H1 (cell line): Measurements from ENCODE around the gene FBN3. TPM values are rescaled to one million over a fixed set of nuclear protein-coding genes. Genes with fewer than 3 reads are reported as not detected.

Experiments
- CTCF ChIA-PET: fragments of 300-600 bp; sonication (Branson Sonifier 250); formaldehyde crosslinking; loops from one replicate; lab custom pipeline; 2021; ENCODE audit not compliant: partially characterized antibody; lab: Charles Lee
- POLR2A ChIA-PET: fragments of 300-600 bp; sonication (Branson Sonifier 250); formaldehyde crosslinking; loops from one replicate; lab custom pipeline; 2021; ENCODE audit warnings: inconsistent platforms; ENCODE audit not compliant: partially characterized antibody; lab: Charles Lee
- DNase-seq, 2 experiments: peaks; one replicate each; pipeline versions ENCODE4 v3.0.0 to v3.0.0-alpha.2; 2010 to 2022; ENCODE audit warnings: low spot score in 2 of 2, low read depth in 1 of 2, mixed read lengths in 1 of 2
- FAIRE-seq: peaks from 2 replicates; lab custom pipeline; 2011; peaks lifted over from hg19 to GRCh38; lab: Jason Lieb, UNC
- H2AFZ ChIP-seq: 2 replicates; pipeline ENCODE4 v1.8.1; 2012; ENCODE audit warnings: low read length, inconsistent platforms
- H2AK5ac ChIP-seq: 2 replicates; pipeline ENCODE4 v1.6.1; 2013; ENCODE audit warnings: low read depth, low read length
- H2BK120ac ChIP-seq: replicated peaks from 2 replicates; pipeline ENCODE3; 2013; ENCODE audit warnings: low read depth, low read length, inconsistent platforms
- H2BK12ac ChIP-seq: 2 replicates; pipeline ENCODE4 v1.6.1; 2013; ENCODE audit warnings: low read depth, low read length
- H2BK15ac ChIP-seq: 2 replicates; pipeline ENCODE4 v1.6.1; 2013; ENCODE audit warnings: low read length
- H2BK20ac ChIP-seq: 2 replicates; pipeline ENCODE4 v1.6.1; 2013; ENCODE audit warnings: low read length
- H2BK5ac ChIP-seq: 2 replicates; pipeline ENCODE4 v1.6.1; 2013; ENCODE audit warnings: low read depth, low read length
- H3K14ac ChIP-seq: 2 replicates; pipeline ENCODE4 v1.6.1; 2013; ENCODE audit warnings: inconsistent platforms; ENCODE audit not compliant: insufficient read length
- H3K18ac ChIP-seq: 2 replicates; pipeline ENCODE4 v1.6.1; 2013; ENCODE audit warnings: low read length; ENCODE audit errors: extremely low read depth
- H3K23ac ChIP-seq: 2 replicates; pipeline ENCODE4 v1.6.1; 2013; ENCODE audit warnings: inconsistent platforms; ENCODE audit not compliant: insufficient read length
- H3K23me2 ChIP-seq: 2 replicates; pipeline ENCODE4 v1.6.1; 2013; ENCODE audit warnings: low read depth, low read length
- H3K27ac ChIP-seq: 2 replicates; pipeline ENCODE4 v1.6.1; 2011; ENCODE audit warnings: low read depth, low read length, inconsistent platforms
- H3K27me3 ChIP-seq, 4 experiments: replicated peaks in 1 of 4; 1 replicate in 1 of 4; 2 replicates in 3 of 4; pipeline versions ENCODE4 v1.6.1 to v1.8.1; 2011 to 2013; ENCODE audit warnings: low read length in 3 of 4, mild to moderate bottlenecking in 3 of 4, inconsistent platforms in 2 of 4, mixed read lengths in 2 of 4, moderate library complexity in 1 of 4; ENCODE audit not compliant: control insufficient read depth in 3 of 4, insufficient read depth in 3 of 4; ENCODE audit errors: extremely low read depth in 1 of 4
- H3K36me3 ChIP-seq, 4 experiments: 2 replicates each; pipeline versions ENCODE4 v1.6.1 to v1.8.1; 2011 to 2013; ENCODE audit warnings: mild to moderate bottlenecking in 4 of 4, low read length in 3 of 4, moderate library complexity in 2 of 4, control low read depth in 1 of 4, inconsistent platforms in 1 of 4; ENCODE audit not compliant: insufficient read depth in 4 of 4, control insufficient read depth in 2 of 4
- H3K4ac ChIP-seq: replicated peaks from 2 replicates; pipeline ENCODE3; 2013; ENCODE audit warnings: low read length, low read depth, mixed read lengths, inconsistent platforms; ENCODE audit not compliant: insufficient read length
- H3K4me1 ChIP-seq, 4 experiments: replicated peaks in 1 of 4; 1 replicate in 1 of 4; 2 replicates in 3 of 4; pipeline versions ENCODE4 v1.6.1 to v1.8.1; 2011 to 2013; ENCODE audit warnings: low read length in 3 of 4, inconsistent platforms in 2 of 4, mixed read lengths in 1 of 4; ENCODE audit not compliant: insufficient read depth in 4 of 4, control insufficient read depth in 3 of 4
- H3K4me2 ChIP-seq, 2 experiments: 2 replicates each; pipeline versions ENCODE4 v1.6.1 to v1.8.1; 2011 to 2013; ENCODE audit warnings: low read depth in 2 of 2, low read length in 2 of 2, control low read depth in 1 of 2, inconsistent platforms in 1 of 2, mild to moderate bottlenecking in 1 of 2; ENCODE audit not compliant: insufficient read depth in 1 of 2
- H3K4me3 ChIP-seq, 4 experiments: fragments of 200-600, 300-600 bp in 1 of 4; sonication (generic), shearing (Covaris generic), sonication (Bioruptor Twin) in 1 of 4; 2 replicates each; pipeline versions ENCODE4 v1.5.1 to v1.8.1; 2011 to 2016; ENCODE audit warnings: low read length in 4 of 4, low read depth in 3 of 4, control low read depth in 2 of 4, inconsistent platforms in 2 of 4, mild to moderate bottlenecking in 2 of 4, mixed read lengths in 1 of 4, moderate library complexity in 1 of 4; ENCODE audit not compliant: insufficient read depth in 2 of 4; ENCODE audit errors: extremely low read depth in 1 of 4
- H3K56ac ChIP-seq: replicated peaks from 2 replicates; pipeline ENCODE3; 2013; ENCODE audit warnings: low read depth, mild to moderate bottlenecking, mixed read lengths, low read length, inconsistent platforms; ENCODE audit not compliant: insufficient read length
- H3K79me1 ChIP-seq: 2 replicates; pipeline ENCODE4 v1.6.1; 2013; ENCODE audit warnings: low read depth, low read length, control low read depth
- H3K79me2 ChIP-seq, 2 experiments: 2 replicates each; pipeline versions ENCODE4 v1.6.1 to v1.8.1; 2012 to 2013; ENCODE audit warnings: low read length in 2 of 2, mild to moderate bottlenecking in 2 of 2, inconsistent platforms in 1 of 2; ENCODE audit not compliant: insufficient read depth in 2 of 2, control insufficient read depth in 1 of 2
- H3K9ac ChIP-seq, 4 experiments: replicated peaks in 1 of 4; 1 replicate in 1 of 4; 2 replicates in 3 of 4; pipeline versions ENCODE4 v1.6.1 to v1.8.1; 2011 to 2013; ENCODE audit warnings: low read depth in 3 of 4, low read length in 3 of 4, control low read depth in 2 of 4, mild to moderate bottlenecking in 2 of 4, moderate library complexity in 2 of 4, inconsistent platforms in 1 of 4; ENCODE audit errors: extremely low read depth in 1 of 4
- H3K9me3 ChIP-seq, 2 experiments: 2 replicates each; pipeline versions ENCODE4 v1.6.1 to v1.8.1; 2012 to 2013; ENCODE audit warnings: mild to moderate bottlenecking in 2 of 2, moderate library complexity in 2 of 2, control low read depth in 1 of 2, inconsistent platforms in 1 of 2, low read depth in 1 of 2, low read length in 1 of 2, mixed read lengths in 1 of 2; ENCODE audit not compliant: insufficient read depth in 2 of 2
- H4K20me1 ChIP-seq, 2 experiments: replicated peaks in 1 of 2; 2 replicates each; pipeline versions ENCODE3 to v1.8.1; 2011 to 2013; ENCODE audit warnings: inconsistent platforms in 2 of 2, low read length in 2 of 2, mild to moderate bottlenecking in 1 of 2; ENCODE audit not compliant: insufficient read depth in 2 of 2, control insufficient read depth in 1 of 2
- H4K5ac ChIP-seq: 2 replicates; pipeline ENCODE4 v1.6.1; 2013; ENCODE audit warnings: low read length, low read depth, mixed read lengths, inconsistent platforms; ENCODE audit not compliant: insufficient read length
- H4K8ac ChIP-seq: 2 replicates; pipeline ENCODE4 v1.8.0; 2013; ENCODE audit warnings: mild to moderate bottlenecking, moderate library complexity, low read length, inconsistent platforms; ENCODE audit not compliant: insufficient read depth; ENCODE audit errors: extremely low read depth
- H4K91ac ChIP-seq: replicated peaks from 2 replicates; pipeline ENCODE3; 2013; ENCODE audit warnings: low read length, mixed read lengths, inconsistent platforms; ENCODE audit not compliant: insufficient read length
- SP4 ChIP-seq: IDR thresholded peaks from 2 replicates; pipeline ENCODE4 v1.6.1; 2012; ENCODE audit warnings: low read length, inconsistent platforms
- USF2 ChIP-seq: IDR thresholded peaks from 2 replicates; pipeline ENCODE4 v1.6.1; 2011; ENCODE audit warnings: low read length, improper control_type of control experiment
- whole genome bisulfite sequencing, 2 experiments: shearing (Covaris generic) in 1 of 2; methylation state at CpG; one replicate each; pipeline versions ENCODE4 v1.1.6 to v1.1.7; 2013 to 2015; ENCODE audit warnings: low lambda C conversion rate in 2 of 2, mixed read lengths in 2 of 2, inconsistent platforms in 1 of 2, low coverage in 1 of 2, missing lambda C conversion rate in 1 of 2; ENCODE audit not compliant: insufficient replicate concordance in 2 of 2, insufficient coverage in 1 of 2, insufficient read length in 1 of 2; ENCODE audit errors: extremely low coverage in 1 of 2, missing lambda C conversion rate in 1 of 2; 5-methylcytosine and 5-hydroxymethylcytosine counted together
- polyA plus RNA-seq, 7 experiments: library from polyadenylated mRNA; depleted of rRNA in 3 of 7; stranded (reverse) in 5 of 7; unstranded in 2 of 7; fragments of >200 nt in 5 of 7; fragments of 200-250 nt in 2 of 7; gene quantifications; 1 replicate in 5 of 7; 2 replicates in 1 of 7; 4 replicates in 1 of 7; pipeline versions ENCODE4 v1.2.1 to v1.2.3, GENCODE V29; 2011 to 2013; ENCODE audit warnings: missing spikeins in 2 of 7, mixed read lengths in 2 of 7
- total RNA-seq: library from RNA; stranded (reverse); fragmentation: NEBNext Ultra II Directional; extraction: Animal tissue kit (Norgen Biotek cat#: 25700); gene quantifications from 2 replicates; pipeline ENCODE4 v1.2.1, GENCODE V29; 2021

Gene FBN3
- total and polyA plus RNA-seq, 2 of the 8 experiments (the other 6 are each of a cell fraction or from before 2014, with no cell fraction given) = 37.1 to 38.7 TPM

GRCh38 chr19:8126511-8126910 lies 22.9 kb downstream of the FBN3 start:
- no peak overlapping the region for H3K9ac ChIP-seq
- POLR2A ChIA-PET = no interaction called here
- H3K9me3 ChIP-seq = no peaks in the 10 kb centered on the region
- H3K4me2 ChIP-seq = no peak overlapping the region
- H2AK5ac ChIP-seq = no peak overlapping the region
- CTCF ChIA-PET = no interaction called here
- no peak overlapping the region for H4K91ac ChIP-seq
- no peaks in the 10 kb centered on the region for H3K79me2 ChIP-seq
- no peaks in the 10 kb centered on the region for H3K27me3 ChIP-seq
- no peak overlapping the region for H2BK20ac ChIP-seq
- TF ChIP-seq USF2 (no peak), SP4 (no peak)
- no peak overlapping the region for H2AFZ ChIP-seq
- no peak overlapping the region for H3K4ac ChIP-seq
- no peaks in the 10 kb centered on the region; the same call in 1 of the 2 replicates for H3K79me1 ChIP-seq
- H2BK120ac ChIP-seq = no peak overlapping the region
- FAIRE-seq (no peak), DNase-seq (no peak)
- H3K36me3 ChIP-seq = peaks cover 9 to 44% (median 32%) of the 10 kb centered on the region in 4 experiments; a peak in 7 of 8 replicates
- no peak overlapping the region for H3K14ac ChIP-seq
- H3K23ac ChIP-seq = no peak overlapping the region
- H2BK5ac ChIP-seq = no peak overlapping the region
- no peak overlapping the region for H2BK12ac ChIP-seq
- H3K4me3 ChIP-seq = no peak overlapping the region
- no peak overlapping the region for H2BK15ac ChIP-seq
- no peak overlapping the region for H3K27ac ChIP-seq
- 88% methylated on average over 17 of the region's 18 CpGs; no CpG with 5 or more reads in 1 of the 2 experiments for WGBS, 2 experiments
- H3K4me1 ChIP-seq = no peaks in the 10 kb centered on the region
- H3K23me2 ChIP-seq = peaks cover 2% of the 10 kb centered on the region; the same call in 1 of the 2 replicates
- no peak overlapping the region for H3K18ac ChIP-seq
- peaks cover 0 to 6% of the 10 kb centered on the region in 2 experiments for H4K20me1 ChIP-seq
- no peak overlapping the region for H4K5ac ChIP-seq
- no peak overlapping the region for H4K8ac ChIP-seq
- H3K56ac ChIP-seq = no peak overlapping the region
